ENCODE results near the gene HTRA3. TPM values are rescaled to one million over a fixed set of nuclear protein-coding genes. Genes with fewer than 3 reads are reported as not detected.

HTRA3 gene
- total RNA-seq, 2 donors from 2014 or later, result 33.8 to 124 TPM

DNA sequence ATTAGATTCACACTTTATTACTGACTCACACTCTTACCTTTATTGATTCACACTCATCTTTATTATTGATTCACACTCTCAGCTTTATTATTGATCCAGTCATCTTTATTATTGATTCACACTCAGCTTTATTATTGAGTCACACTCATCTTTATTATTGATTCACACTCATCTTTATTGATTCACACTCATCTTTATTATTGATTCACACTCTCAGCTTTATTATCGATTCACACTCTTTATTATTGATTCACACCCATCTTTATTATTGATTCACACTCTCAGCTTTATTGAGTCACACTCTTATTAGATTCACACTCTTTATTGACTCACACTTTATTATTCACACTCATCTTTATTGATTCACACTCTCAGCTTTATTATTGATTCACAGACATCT, 31.3 kb downstream of the HTRA3 start:
- TF ChIP-seq, protein P1, sequence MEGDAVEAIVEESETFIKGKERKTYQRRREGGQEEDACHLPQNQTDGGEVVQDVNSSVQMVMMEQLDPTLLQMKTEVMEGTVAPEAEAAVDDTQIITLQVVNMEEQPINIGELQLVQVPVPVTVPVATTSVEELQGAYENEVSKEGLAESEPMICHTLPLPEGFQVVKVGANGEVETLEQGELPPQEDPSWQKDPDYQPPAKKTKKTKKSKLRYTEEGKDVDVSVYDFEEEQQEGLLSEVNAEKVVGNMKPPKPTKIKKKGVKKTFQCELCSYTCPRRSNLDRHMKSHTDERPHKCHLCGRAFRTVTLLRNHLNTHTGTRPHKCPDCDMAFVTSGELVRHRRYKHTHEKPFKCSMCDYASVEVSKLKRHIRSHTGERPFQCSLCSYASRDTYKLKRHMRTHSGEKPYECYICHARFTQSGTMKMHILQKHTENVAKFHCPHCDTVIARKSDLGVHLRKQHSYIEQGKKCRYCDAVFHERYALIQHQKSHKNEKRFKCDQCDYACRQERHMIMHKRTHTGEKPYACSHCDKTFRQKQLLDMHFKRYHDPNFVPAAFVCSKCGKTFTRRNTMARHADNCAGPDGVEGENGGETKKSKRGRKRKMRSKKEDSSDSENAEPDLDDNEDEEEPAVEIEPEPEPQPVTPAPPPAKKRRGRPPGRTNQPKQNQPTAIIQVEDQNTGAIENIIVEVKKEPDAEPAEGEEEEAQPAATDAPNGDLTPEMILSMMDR (IDR thresholded peaks at IDR 0.05), result no peak
- no peak overlapping the region for H3K27ac ChIP-seq
- H3K36me3 ChIP-seq, result peaks cover 3% of the 10 kb centered on the region
- no peak for DNase-seq (ENCODE audit: low spot score)
- peaks cover 0 to 5% of the 10 kb centered on the region in 2 donors for H3K4me1 ChIP-seq
- H3K4me3 ChIP-seq, result no peak overlapping the region
- no peaks in the 10 kb centered on the region for H3K27me3 ChIP-seq
- peaks cover 0 to 9% of the 10 kb centered on the region in 2 donors for H3K9me3 ChIP-seq

DNA sequence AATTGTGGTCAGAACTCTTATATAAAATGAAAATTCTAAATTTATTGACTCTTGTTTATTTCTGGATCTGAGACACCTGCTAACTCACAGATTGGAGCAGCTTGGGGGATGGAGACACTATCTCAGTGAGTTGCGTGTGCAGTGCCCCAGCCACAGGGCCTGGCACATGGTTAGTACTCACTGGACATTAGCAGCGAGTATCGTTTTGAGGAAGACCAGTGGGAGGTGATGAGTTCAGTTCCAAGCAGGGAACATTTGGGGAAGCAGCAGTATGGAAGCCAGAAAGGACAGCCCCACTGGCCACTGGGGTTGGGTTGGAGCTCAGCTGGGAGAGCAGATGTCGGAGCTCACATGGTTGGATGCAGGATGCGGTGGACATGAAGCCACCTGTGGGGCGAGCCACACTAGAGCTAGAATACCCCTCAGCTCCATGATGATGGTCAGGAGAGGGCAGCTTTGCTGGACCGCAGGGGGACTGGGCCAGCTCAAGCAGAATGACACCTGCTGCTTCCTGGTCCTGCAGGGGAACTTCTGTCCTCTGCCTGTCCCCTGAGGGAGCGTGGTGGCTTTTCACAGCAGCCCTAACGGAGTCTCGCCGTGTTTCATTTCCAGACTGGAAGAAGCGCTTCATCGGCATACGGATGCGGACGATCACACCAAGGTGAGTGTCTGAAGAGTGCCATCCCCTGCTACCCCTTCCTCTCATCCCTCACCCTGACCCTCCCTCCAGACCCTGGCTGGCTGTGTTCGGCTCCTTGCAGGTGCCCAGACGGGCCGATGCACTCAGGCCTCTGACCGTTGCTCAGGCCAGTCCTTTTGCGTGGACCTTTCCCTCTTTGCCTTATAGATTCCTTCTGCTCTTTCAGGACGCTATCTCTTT, 32.5 kb downstream of the HTRA3 start:
- no peak for DNase-seq (ENCODE audit: low spot score)
- TF ChIP-seq, protein P1 (IDR thresholded peaks at IDR 0.05), result no peak
- Histone ChIP-seq H3K4me3 (no peak overlapping the region), H3K36me3 (no peaks in the 10 kb centered on the region), H3K27ac (no peak overlapping the region), H3K4me1 (peaks cover 0 to 18% of the 10 kb centered on the region in 2 donors), H3K27me3 (no peaks in the 10 kb centered on the region), H3K9me3 (peaks cover 0 to 9% of the 10 kb centered on the region in 2 donors)

DNA sequence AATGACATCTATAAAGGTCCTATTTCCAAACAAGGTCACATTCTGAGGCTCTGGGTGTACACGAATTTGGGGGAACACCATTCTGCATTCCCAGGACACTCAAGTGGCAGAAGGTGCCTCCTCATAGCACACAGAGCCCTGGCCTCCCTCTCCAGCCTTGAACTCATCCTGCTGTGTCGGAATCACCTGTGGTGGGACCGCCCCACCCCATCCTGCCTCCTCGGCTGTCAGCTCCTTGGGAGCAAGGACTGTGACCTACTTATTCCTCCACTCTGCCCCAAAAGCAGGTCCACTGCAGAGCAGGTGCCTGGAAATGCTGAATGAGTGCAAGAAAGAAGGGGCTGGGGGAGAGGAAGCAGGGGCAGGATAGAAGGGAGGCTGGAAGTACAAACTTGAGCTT, 33.5 kb downstream of the HTRA3 start:
- Histone ChIP-seq H3K27ac (no peak overlapping the region), H3K36me3 (no peaks in the 10 kb centered on the region), H3K9me3 (peaks cover 0 to 9% of the 10 kb centered on the region in 2 donors), H3K27me3 (no peaks in the 10 kb centered on the region), H3K4me3 (no peak overlapping the region), H3K4me1 (peaks cover 0 to 21% of the 10 kb centered on the region in 2 donors)
- DNase-seq (ENCODE audit: low spot score), result no peak
- TF ChIP-seq, protein P1 (IDR thresholded peaks at IDR 0.05), result no peak

DNA sequence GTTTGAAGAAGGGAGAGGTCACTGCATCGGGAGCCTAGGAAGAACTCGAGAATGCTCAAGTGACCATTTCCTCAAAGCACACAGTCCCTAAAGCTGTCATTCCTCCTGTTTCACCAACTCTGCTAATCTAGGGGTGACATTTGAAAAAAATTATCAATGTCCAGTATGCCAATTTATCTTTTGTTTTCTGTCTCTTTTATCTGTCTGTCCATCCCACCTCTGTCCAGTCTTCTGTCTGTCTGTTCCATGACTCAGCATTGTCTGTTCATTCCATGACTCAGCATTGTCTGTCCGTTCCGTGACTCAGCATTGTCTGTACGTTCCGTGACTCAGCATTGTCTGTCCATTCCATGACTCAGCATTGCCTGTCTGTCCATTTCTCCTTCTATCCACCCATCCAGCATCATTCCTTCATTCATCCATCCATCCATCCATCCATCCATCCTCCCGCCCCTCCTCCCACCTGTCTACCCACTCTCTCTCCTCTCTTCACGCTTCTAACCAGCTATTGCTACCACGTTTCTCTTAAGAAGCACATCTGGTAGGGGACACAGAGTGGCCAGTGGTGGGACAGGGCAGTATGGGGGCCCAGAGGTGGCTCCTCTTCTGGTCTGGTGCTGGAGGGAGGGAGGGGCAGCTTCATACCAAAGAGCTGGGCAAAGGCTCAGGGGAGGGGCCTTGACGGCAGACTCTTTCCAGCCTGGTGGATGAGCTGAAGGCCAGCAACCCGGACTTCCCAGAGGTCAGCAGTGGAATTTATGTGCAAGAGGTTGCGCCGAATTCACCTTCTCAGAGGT, 34.1 kb downstream of the HTRA3 start:
- Histone ChIP-seq H3K4me1 (peaks cover 0 to 24% of the 10 kb centered on the region in 2 donors), H3K4me3 (no peak overlapping the region), H3K9me3 (peaks cover 0 to 9% of the 10 kb centered on the region in 2 donors), H3K36me3 (no peaks in the 10 kb centered on the region), H3K27ac (no peak overlapping the region), H3K27me3 (no peaks in the 10 kb centered on the region)
- no peak for DNase-seq (ENCODE audit: low spot score)
- TF ChIP-seq, protein P1 (IDR thresholded peaks at IDR 0.05), result no peak

DNA sequence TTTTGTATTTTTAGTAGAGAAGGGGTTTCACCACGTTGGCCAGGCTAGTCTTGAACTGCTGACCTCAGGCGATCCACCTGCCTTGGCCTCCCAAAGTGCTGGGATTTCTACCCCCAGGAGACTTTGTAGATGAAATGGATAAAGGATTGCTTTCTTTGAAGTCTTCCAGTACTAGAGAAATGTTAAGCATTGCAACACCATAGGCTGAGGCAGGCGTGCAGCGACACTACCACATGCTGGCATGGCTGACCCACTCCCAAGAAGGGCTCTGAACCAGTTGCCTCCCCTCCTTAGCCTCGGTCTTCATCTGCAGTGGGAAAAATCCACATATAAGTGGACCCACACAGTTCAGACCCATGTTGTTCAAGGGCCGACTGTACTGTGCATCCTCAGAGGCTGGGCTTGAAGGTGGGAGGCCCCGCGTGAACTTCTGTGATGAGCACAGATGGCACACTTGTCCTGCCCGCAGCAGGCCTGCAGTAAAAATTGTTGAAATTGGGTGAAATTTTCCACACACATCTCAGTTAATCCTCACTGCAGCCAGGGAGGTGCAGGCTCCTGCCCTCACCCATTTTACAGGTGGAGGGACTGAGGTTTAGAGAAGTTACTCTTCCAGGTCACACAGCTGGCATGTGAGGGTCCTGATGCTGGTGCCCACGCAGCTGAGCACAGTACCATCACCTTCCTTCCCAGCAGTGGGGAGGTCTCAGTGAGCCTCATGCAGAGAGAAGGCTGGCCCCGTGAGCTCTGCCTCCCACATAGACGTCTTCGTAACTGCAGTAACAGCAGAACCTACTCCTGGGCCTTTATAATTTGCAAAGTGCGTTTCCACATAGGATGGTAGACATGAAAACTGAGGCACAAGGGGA, 35.5 kb downstream of the HTRA3 start:
- peak overlapping the region in 1 of 2 donors; percentile 27 for H3K27ac ChIP-seq
- H3K4me3 ChIP-seq, result no peak overlapping the region
- peaks cover 0 to 37% of the 10 kb centered on the region in 2 donors for H3K4me1 ChIP-seq
- H3K9me3 ChIP-seq, result peaks cover 0 to 8% of the 10 kb centered on the region in 2 donors
- no peak for DNase-seq (ENCODE audit: low spot score)
- H3K27me3 ChIP-seq, result no peaks in the 10 kb centered on the region
- H3K36me3 ChIP-seq, result no peaks in the 10 kb centered on the region
- TF ChIP-seq, protein P1 (IDR thresholded peaks at IDR 0.05), result no peak
